H9 (cell line): Measurements from ENCODE around the gene SYK. TPM values are rescaled to one million over a fixed set of nuclear protein-coding genes. Genes with fewer than 3 reads are reported as not detected.

ENCODE experiments used
- DNase-seq: peaks from one replicate; pipeline ENCODE4 v3.0.0-alpha.2; 2017
- H2AFZ ChIP-seq: one replicate; pipeline ENCODE4 v1.6.1; 2013; ENCODE audit warnings: mild to moderate bottlenecking, low read length, control low read depth, moderate library complexity
- H2AK5ac ChIP-seq: 2 replicates; pipeline ENCODE4 v1.6.1; 2013; ENCODE audit warnings: low read length, control low read depth, mixed read lengths; ENCODE audit not compliant: insufficient read length
- H2BK120ac ChIP-seq: one replicate; pipeline ENCODE4 v1.6.1; 2013; ENCODE audit warnings: low read depth, mild to moderate bottlenecking, low read length, control low read depth, inconsistent platforms; ENCODE audit not compliant: poor library complexity, severe bottlenecking
- H2BK12ac ChIP-seq: 2 replicates; pipeline ENCODE4 v1.6.1; 2013; ENCODE audit warnings: low read length, control low read depth, mixed read lengths, low read depth; ENCODE audit not compliant: insufficient read length
- H2BK15ac ChIP-seq: 2 replicates; pipeline ENCODE4 v1.6.1; 2013; ENCODE audit warnings: low read depth, low read length, control low read depth
- H2BK20ac ChIP-seq: one replicate; pipeline ENCODE4 v1.6.1; 2013; ENCODE audit warnings: low read depth, mild to moderate bottlenecking, low read length, control low read depth, inconsistent platforms; ENCODE audit not compliant: poor library complexity, severe bottlenecking
- H2BK5ac ChIP-seq: 2 replicates; pipeline ENCODE4 v1.6.1; 2013; ENCODE audit warnings: low read length, control low read depth, mixed read lengths; ENCODE audit not compliant: insufficient read length
- H3K14ac ChIP-seq: 2 replicates; pipeline ENCODE4 v1.6.1; 2013; ENCODE audit warnings: low read length, control low read depth; ENCODE audit not compliant: insufficient read depth
- H3K18ac ChIP-seq: 2 replicates; pipeline ENCODE4 v1.6.1; 2013; ENCODE audit warnings: low read depth, mild to moderate bottlenecking, mixed read lengths, low read length, control low read depth; ENCODE audit not compliant: insufficient read length
- H3K23ac ChIP-seq: 2 replicates; pipeline ENCODE4 v1.6.1; 2013; ENCODE audit warnings: low read length, control low read depth, mixed read lengths, low read depth; ENCODE audit not compliant: insufficient read length
- H3K23me2 ChIP-seq: 2 replicates; pipeline ENCODE4 v1.6.1; 2013; ENCODE audit warnings: low read depth, mild to moderate bottlenecking, mixed read lengths, low read length, control low read depth; ENCODE audit not compliant: insufficient read length, poor library complexity, severe bottlenecking
- H3K27ac ChIP-seq: 2 replicates; pipeline ENCODE4 v1.5.1; 2013; ENCODE audit warnings: low read length, control low read depth, mixed read lengths, low read depth; ENCODE audit not compliant: insufficient read length
- H3K27me3 ChIP-seq: 2 replicates; pipeline ENCODE4 v1.6.1; 2013; ENCODE audit warnings: low read length, control low read depth, inconsistent platforms; ENCODE audit not compliant: insufficient read depth
- H3K4ac ChIP-seq: 2 replicates; pipeline ENCODE4 v1.6.1; 2013; ENCODE audit warnings: low read depth, mild to moderate bottlenecking, control low read depth, inconsistent platforms, low read length, moderate library complexity
- H3K4me1 ChIP-seq: 2 replicates; pipeline ENCODE4 v1.6.1; 2013; ENCODE audit warnings: low read length, control low read depth, inconsistent platforms; ENCODE audit not compliant: insufficient read depth
- H3K4me2 ChIP-seq: 2 replicates; pipeline ENCODE4 v1.6.1; 2013; ENCODE audit warnings: low read length, control low read depth, mixed read lengths; ENCODE audit not compliant: insufficient read length, insufficient read depth
- H3K56ac ChIP-seq: 2 replicates; pipeline ENCODE4 v1.6.1; 2013; ENCODE audit warnings: low read depth, mild to moderate bottlenecking, mixed read lengths, low read length, control low read depth; ENCODE audit not compliant: insufficient read length
- H3K79me1 ChIP-seq: 2 replicates; pipeline ENCODE4 v1.6.1; 2013; ENCODE audit warnings: low read depth, mild to moderate bottlenecking, moderate library complexity, low read length, control low read depth, inconsistent platforms; ENCODE audit not compliant: insufficient read depth, poor library complexity, severe bottlenecking
- H3K79me2 ChIP-seq: 2 replicates; pipeline ENCODE4 v1.6.1; 2013; ENCODE audit warnings: low read length, control low read depth, inconsistent platforms; ENCODE audit not compliant: insufficient read depth
- H3K9ac ChIP-seq: 2 replicates; pipeline ENCODE4 v1.6.1; 2013; ENCODE audit warnings: low read length, control low read depth, mixed read lengths; ENCODE audit not compliant: insufficient read length; ENCODE audit errors: extremely low read depth
- H3K9me3 ChIP-seq: one replicate; pipeline ENCODE4 v1.6.1; 2013; ENCODE audit warnings: low read depth, low read length, inconsistent platforms; ENCODE audit not compliant: control insufficient read depth
- H3T11ph ChIP-seq: one replicate; pipeline ENCODE4 v1.6.1; 2013; ENCODE audit warnings: mild to moderate bottlenecking, low read length, control low read depth, inconsistent platforms
- H4K20me1 ChIP-seq: one replicate; pipeline ENCODE4 v1.6.1; 2013; ENCODE audit not compliant: control insufficient read depth, insufficient read length, insufficient read depth
- H4K5ac ChIP-seq: 2 replicates; pipeline ENCODE4 v1.6.1; 2013; ENCODE audit warnings: low read depth, mild to moderate bottlenecking, mixed read lengths, low read length, control low read depth; ENCODE audit not compliant: insufficient read length
- H4K8ac ChIP-seq: replicated peaks from 2 replicates; pipeline ENCODE4 v1.6.1; 2013; ENCODE audit warnings: low read length, control low read depth, mixed read lengths, low read depth; ENCODE audit not compliant: insufficient read length
- H4K91ac ChIP-seq: 2 replicates; pipeline ENCODE4 v1.6.1; 2013; ENCODE audit warnings: low read depth, mild to moderate bottlenecking, moderate library complexity, mixed read lengths, low read length, control low read depth; ENCODE audit not compliant: insufficient read length
- H3K27ac Mint-ChIP-seq, 3 experiments: 2 replicates in 2 of 3; 3 replicates in 1 of 3; pipeline ENCODE4 v1.8.0; 2020 to 2021; ENCODE audit warnings: mixed read lengths in 3 of 3, mild to moderate bottlenecking in 1 of 3, moderate library complexity in 1 of 3
- H3K27me3 Mint-ChIP-seq: 2 replicates; pipeline ENCODE4 v1.8.0; 2021; ENCODE audit warnings: low read depth, mild to moderate bottlenecking, moderate library complexity, mixed read lengths
- H3K36me3 Mint-ChIP-seq, 3 experiments: 2 replicates in 2 of 3; 3 replicates in 1 of 3; pipeline ENCODE4 v1.8.0; 2020 to 2021; ENCODE audit warnings: low read depth in 3 of 3, mixed read lengths in 3 of 3; ENCODE audit not compliant: insufficient read depth in 1 of 3
- H3K4me1 Mint-ChIP-seq, 2 experiments: 2 replicates each; pipeline ENCODE4 v1.8.0; 2020; ENCODE audit warnings: mixed read lengths in 2 of 2
- H3K4me3 Mint-ChIP-seq, 2 experiments: 2 replicates in 1 of 2; 3 replicates in 1 of 2; pipeline ENCODE4 v1.8.0; 2020 to 2021; ENCODE audit warnings: mild to moderate bottlenecking in 2 of 2, mixed read lengths in 2 of 2, moderate library complexity in 1 of 2
- H3K9me3 Mint-ChIP-seq, 2 experiments: 2 replicates in 1 of 2; 3 replicates in 1 of 2; pipeline ENCODE4 v1.8.0; 2020; ENCODE audit warnings: mild to moderate bottlenecking in 2 of 2, mixed read lengths in 2 of 2, moderate library complexity in 1 of 2
- WGBS: extraction: QIAGEN DNeasy Blood & Tissue Kit; methylation state at CpG from one replicate; pipeline ENCODE4 v1.1.7; 2013; ENCODE audit warnings: missing lambda C conversion rate, low lambda C conversion rate, mixed read lengths; ENCODE audit not compliant: insufficient read length; ENCODE audit errors: extremely low coverage; 5-methylcytosine and 5-hydroxymethylcytosine counted together
- total RNA-seq: library from RNA; stranded (reverse); gene quantifications from 2 replicates; pipeline ENCODE4 v1.2.1, GENCODE V29; 2021
- TF ChIP-seq, protein P1 (sequence below): fragments of 200-600 bp; sonication (generic); conservative IDR thresholded peaks from 3 replicates; pipeline ENCODE4 v1.8.0; 2021; ENCODE audit warnings: antibody characterized with exemption, mild to moderate bottlenecking

The SYK gene
- total RNA-seq, 1 experiment from 2014 or later, result 7.9 TPM

DNA sequence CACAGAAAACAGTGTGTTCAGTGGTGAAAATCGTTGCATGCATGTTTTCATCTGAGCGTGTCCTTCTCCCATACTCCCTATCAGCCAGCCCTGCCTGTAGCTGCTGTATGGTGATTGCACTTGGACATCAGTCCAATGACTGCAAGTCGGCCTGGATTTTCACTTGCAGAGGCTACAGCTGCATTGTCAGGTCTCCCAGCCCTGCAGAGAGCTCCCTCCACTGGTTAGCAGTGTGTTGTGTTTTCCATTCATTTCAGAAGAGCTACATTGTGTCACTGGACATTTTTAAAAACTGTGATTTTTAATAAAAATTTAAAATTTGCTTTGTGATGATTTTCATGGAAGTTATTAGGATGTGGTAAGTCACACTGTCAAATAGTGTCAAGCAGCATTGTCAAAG is 96.6 kb downstream of the SYK start:
- no peak for DNase-seq
- peaks cover 41 to 47% of the 10 kb centered on the region in 2 experiments for H3K4me1 Mint-ChIP-seq
- TF ChIP-seq, protein P1, sequence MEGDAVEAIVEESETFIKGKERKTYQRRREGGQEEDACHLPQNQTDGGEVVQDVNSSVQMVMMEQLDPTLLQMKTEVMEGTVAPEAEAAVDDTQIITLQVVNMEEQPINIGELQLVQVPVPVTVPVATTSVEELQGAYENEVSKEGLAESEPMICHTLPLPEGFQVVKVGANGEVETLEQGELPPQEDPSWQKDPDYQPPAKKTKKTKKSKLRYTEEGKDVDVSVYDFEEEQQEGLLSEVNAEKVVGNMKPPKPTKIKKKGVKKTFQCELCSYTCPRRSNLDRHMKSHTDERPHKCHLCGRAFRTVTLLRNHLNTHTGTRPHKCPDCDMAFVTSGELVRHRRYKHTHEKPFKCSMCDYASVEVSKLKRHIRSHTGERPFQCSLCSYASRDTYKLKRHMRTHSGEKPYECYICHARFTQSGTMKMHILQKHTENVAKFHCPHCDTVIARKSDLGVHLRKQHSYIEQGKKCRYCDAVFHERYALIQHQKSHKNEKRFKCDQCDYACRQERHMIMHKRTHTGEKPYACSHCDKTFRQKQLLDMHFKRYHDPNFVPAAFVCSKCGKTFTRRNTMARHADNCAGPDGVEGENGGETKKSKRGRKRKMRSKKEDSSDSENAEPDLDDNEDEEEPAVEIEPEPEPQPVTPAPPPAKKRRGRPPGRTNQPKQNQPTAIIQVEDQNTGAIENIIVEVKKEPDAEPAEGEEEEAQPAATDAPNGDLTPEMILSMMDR, result peak; percentile 56
- no peak overlapping the region for H4K5ac ChIP-seq
- no peaks in the 10 kb centered on the region for H3K23me2 ChIP-seq
- no peak overlapping the region for H4K91ac ChIP-seq
- H2BK15ac ChIP-seq, result no peak overlapping the region
- H3K36me3 Mint-ChIP-seq, result peaks cover 0 to 7% (median 0%) of the 10 kb centered on the region in 3 experiments; a peak in 2 of 7 replicates
- no peak overlapping the region for H2AFZ ChIP-seq
- H3K23ac ChIP-seq, result no peak overlapping the region
- no peak overlapping the region for H2BK12ac ChIP-seq
- no peaks in the 10 kb centered on the region for H4K20me1 ChIP-seq
- no peaks in the 10 kb centered on the region for H3K27me3 ChIP-seq
- no peak overlapping the region for H3T11ph ChIP-seq
- H3K27ac Mint-ChIP-seq, result no peak overlapping the region
- no peak overlapping the region for H3K9ac ChIP-seq
- H3K4ac ChIP-seq, result no peak overlapping the region
- no peak overlapping the region for H2BK120ac ChIP-seq
- H3K27ac ChIP-seq, result no peak overlapping the region
- H2BK5ac ChIP-seq, result no peak overlapping the region
- no peak overlapping the region; the same call in 1 of the 2 replicates for H3K14ac ChIP-seq
- H3K9me3 Mint-ChIP-seq, result peaks cover 7% of the 10 kb centered on the region in 2 experiments; a peak in 4 of 5 replicates
- no CpG with 5 or more reads among the region's 3 CpGs for WGBS
- no peaks in the 10 kb centered on the region for H3K4me1 ChIP-seq
- no peak overlapping the region for H3K4me3 Mint-ChIP-seq
- H4K8ac ChIP-seq, result no peak overlapping the region
- no peaks in the 10 kb centered on the region for H3K27me3 Mint-ChIP-seq
- no peaks in the 10 kb centered on the region for H3K9me3 ChIP-seq
- H3K4me2 ChIP-seq, result no peak overlapping the region
- H3K79me2 ChIP-seq, result no peaks in the 10 kb centered on the region
- H2BK20ac ChIP-seq, result no peak overlapping the region
- H3K79me1 ChIP-seq, result no peaks in the 10 kb centered on the region
- no peak overlapping the region for H3K18ac ChIP-seq
- H2AK5ac ChIP-seq, result no peak overlapping the region
- no peak overlapping the region for H3K56ac ChIP-seq
